LNCaP clone FGC (cell line): ENCODE results near the gene SLC25A39.
"Not testable (repeated sequence)": the region's sequence is repeated elsewhere in the genome, so short reads cannot be mapped to it uniquely, and the experiment has no call there.

ENCODE experiments used
- DNase-seq: peaks from one replicate; pipeline ENCODE4 v3.0.0-alpha.2; 2011; ENCODE audit warnings: low read depth
- H3K4me3 ChIP-seq: 2 replicates; pipeline ENCODE4 v1.5.1; 2011; ENCODE audit warnings: mild to moderate bottlenecking, low read depth, low read length, control low read depth
- CTCF ChIP-seq: IDR thresholded peaks from 2 replicates; pipeline ENCODE4 v1.5.1; 2012; ENCODE audit warnings: mild to moderate bottlenecking; ENCODE audit not compliant: control insufficient read depth, insufficient read depth; ENCODE audit errors: extremely low read depth

The SLC25A39 gene

GRCh38 chr17:44348234-44348987, 23.8 kb upstream of the SLC25A39 start:
- no peak for TF ChIP-seq CTCF
- H3K4me3 ChIP-seq: no peak overlapping the region
- no peak for DNase-seq

GRCh38 chr17:44347206-44348055, 22.8 kb upstream of the SLC25A39 start:
- not testable (repeated sequence) for DNase-seq, H3K4me3 ChIP-seq

GRCh38 chr17:44346064-44346844, 21.6 kb upstream of the SLC25A39 start:
- DNase-seq: no peak
- peak overlapping the region; percentile 87 for H3K4me3 ChIP-seq
- TF ChIP-seq CTCF: no peak

- peak overlapping the region; percentile 87 for H3K4me3 ChIP-seq
- DNase-seq: no peak
- TF ChIP-seq CTCF: 0 out of 2 replicates have a peak, but pooled peaks have one; percentile 19
Observed at GRCh38 chr17:44345454-44346026, 20.9 kb upstream of the SLC25A39 start.

GRCh38 chr17:44344939-44345453, 20.4 kb upstream of the SLC25A39 start, which contains the start of gene GRN:
Gene GRN, plus strand, starts transcription at chr17:44345302. Its CDS starts 3,863 bp downstream, at chr17:44349165.
- peak; percentile 93 for DNase-seq
- no peak for TF ChIP-seq CTCF
- H3K4me3 ChIP-seq: peak within 1 kb of the TSS; percentile 87

GRCh38 chr17:44343510-44344209, 19.0 kb upstream of the SLC25A39 start:
- TF ChIP-seq CTCF: no peak
- DNase-seq: no peak
- no peak overlapping the region for H3K4me3 ChIP-seq

- not testable (repeated sequence) for DNase-seq, H3K4me3 ChIP-seq
Observed at GRCh38 chr17:44340553-44340952, 15.9 kb upstream of the SLC25A39 start.
